Kidney (tissue), 14 donors: ENCODE results near the gene TLN1. TPM values are rescaled to one million over a fixed set of nuclear protein-coding genes. Genes with fewer than 3 reads are reported as not detected.

Source experiments
- DNase-seq, 5 donors: peaks; one replicate each; pipeline ENCODE4 v3.0.0-alpha.2; 2013 to 2020
- FAIRE-seq: peaks from 2 replicates; lab custom pipeline; 2012; peaks lifted over from hg19 to GRCh38; lab: Jason Lieb, UNC
- H3K27ac ChIP-seq, 2 donors: one replicate each; pipeline ENCODE4 v1.7.0; 2013; ENCODE audit warnings: low read depth in 2 of 2, low read length in 2 of 2, inconsistent platforms in 1 of 2
- H3K27me3 ChIP-seq: one replicate; pipeline ENCODE4 v1.7.1; 2013; ENCODE audit warnings: low read length, inconsistent platforms; ENCODE audit not compliant: control insufficient read depth, insufficient read depth
- H3K36me3 ChIP-seq, 3 donors: one replicate each; pipeline versions ENCODE4 v1.7.0 to v1.7.1; 2013; ENCODE audit warnings: low read length in 3 of 3, control low read depth in 1 of 3, inconsistent platforms in 1 of 3; ENCODE audit not compliant: insufficient read depth in 3 of 3, control insufficient read depth in 2 of 3
- H3K4me1 ChIP-seq, 3 donors: one replicate each; pipeline versions ENCODE4 v1.7.0 to v1.7.1; 2013; ENCODE audit warnings: low read length in 3 of 3, inconsistent platforms in 1 of 3, low read depth in 1 of 3; ENCODE audit not compliant: control insufficient read depth in 2 of 3, insufficient read depth in 2 of 3
- H3K4me3 ChIP-seq, 3 donors: one replicate each; pipeline versions ENCODE4 v1.7.0 to v1.8.1; 2013; ENCODE audit warnings: low read length in 3 of 3, control low read depth in 1 of 3, inconsistent platforms in 1 of 3
- H3K9ac ChIP-seq, 3 donors: one replicate each; pipeline versions ENCODE4 v1.7.0 to v1.7.1; 2013; ENCODE audit warnings: low read length in 3 of 3, control low read depth in 1 of 3, inconsistent platforms in 1 of 3
- H3K9me3 ChIP-seq, 3 donors: one replicate each; pipeline versions ENCODE4 v1.7.0 to v1.7.1; 2013; ENCODE audit warnings: low read length in 3 of 3, control low read depth in 1 of 3, inconsistent platforms in 1 of 3; ENCODE audit not compliant: control insufficient read depth in 2 of 3, insufficient read depth in 1 of 3
- intact Hi-C: fragments of 100-400 bp; cut with DNase I; formaldehyde crosslinking; loops from one replicate; pipeline ENCODE4 v1.11.1; 2022
- polyA plus RNA-seq: library from polyadenylated mRNA; stranded (reverse); fragments of 350-450 nt; fragmentation: Illumina TruSeq; extraction: RNeasy Lipid Tissue Mini Kit (QIAGEN cat#74804); gene quantifications from one replicate; pipeline ENCODE4 v1.2.3, GENCODE V29; 2014; ENCODE audit warnings: low read depth, low replicate concordance; ENCODE audit not compliant: insufficient read depth
- total RNA-seq: library from RNA; stranded (reverse); fragmentation: NEBNext Ultra II Directional; extraction: Animal tissue kit (Norgen Biotek cat#: 25700); gene quantifications from one replicate; pipeline ENCODE4 v1.2.1, GENCODE V29; 2021
- TF ChIP-seq, protein P1 (sequence below): IDR thresholded peaks from 3 replicates; pipeline ENCODE4 v1.5.1; 2012; ENCODE audit warnings: mild to moderate bottlenecking, moderate library complexity, borderline replicate concordance; ENCODE audit not compliant: insufficient read depth; ENCODE audit errors: extremely low read depth
- donor health status: control.
- donor health status: control.
- donor health status: control.
- donor health status: control.
- donor health status: control.
- donor health status: DM: yes; HTN: yes; CAD: no.
- donor health status: Normal renal cell carcinoma (clear cell type).

Gene TLN1
- total and polyA plus RNA-seq, 2 donors from 2014 or later, result 71.7 to 376 TPM

DNA sequence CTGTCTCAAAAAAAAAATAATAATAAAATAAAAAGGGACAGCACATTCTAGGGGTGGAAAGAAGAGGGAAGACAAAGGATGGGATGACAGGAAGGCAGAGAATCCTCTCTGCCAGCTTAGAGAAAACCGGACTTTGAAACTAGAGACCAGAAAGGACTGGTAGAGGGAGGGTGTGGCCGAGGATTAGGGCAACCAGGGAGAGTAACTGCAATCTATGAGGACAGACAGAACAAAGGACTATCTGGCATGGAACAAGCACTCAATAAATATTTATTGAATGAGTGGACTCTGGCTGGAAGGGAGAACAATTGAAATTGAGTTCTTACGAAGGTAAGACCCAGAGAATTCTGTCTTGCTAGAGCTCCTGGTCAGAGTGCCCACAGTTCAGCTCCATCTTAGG is 14.6 kb upstream of the TLN1 start:
- no peaks in the 10 kb centered on the region for H3K27me3 ChIP-seq
- H3K9me3 ChIP-seq, result no peaks in the 10 kb centered on the region
- intact Hi-C loops, result no loop called here
- FAIRE-seq (no peak), DNase-seq (no peak)
- peak overlapping the region in 2 of 3 donors; percentile 12 to 96 for H3K9ac ChIP-seq
- no peak overlapping the region for H3K27ac ChIP-seq
- H3K36me3 ChIP-seq, result peaks cover 11 to 43% (median 34%) of the 10 kb centered on the region in 3 donors
- TF ChIP-seq, protein P1, sequence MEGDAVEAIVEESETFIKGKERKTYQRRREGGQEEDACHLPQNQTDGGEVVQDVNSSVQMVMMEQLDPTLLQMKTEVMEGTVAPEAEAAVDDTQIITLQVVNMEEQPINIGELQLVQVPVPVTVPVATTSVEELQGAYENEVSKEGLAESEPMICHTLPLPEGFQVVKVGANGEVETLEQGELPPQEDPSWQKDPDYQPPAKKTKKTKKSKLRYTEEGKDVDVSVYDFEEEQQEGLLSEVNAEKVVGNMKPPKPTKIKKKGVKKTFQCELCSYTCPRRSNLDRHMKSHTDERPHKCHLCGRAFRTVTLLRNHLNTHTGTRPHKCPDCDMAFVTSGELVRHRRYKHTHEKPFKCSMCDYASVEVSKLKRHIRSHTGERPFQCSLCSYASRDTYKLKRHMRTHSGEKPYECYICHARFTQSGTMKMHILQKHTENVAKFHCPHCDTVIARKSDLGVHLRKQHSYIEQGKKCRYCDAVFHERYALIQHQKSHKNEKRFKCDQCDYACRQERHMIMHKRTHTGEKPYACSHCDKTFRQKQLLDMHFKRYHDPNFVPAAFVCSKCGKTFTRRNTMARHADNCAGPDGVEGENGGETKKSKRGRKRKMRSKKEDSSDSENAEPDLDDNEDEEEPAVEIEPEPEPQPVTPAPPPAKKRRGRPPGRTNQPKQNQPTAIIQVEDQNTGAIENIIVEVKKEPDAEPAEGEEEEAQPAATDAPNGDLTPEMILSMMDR, result no peak
- H3K4me3 ChIP-seq, result peak overlapping the region; percentile 43 to 91 (median 81)
- H3K4me1 ChIP-seq, result peaks cover 0 to 26% (median 11%) of the 10 kb centered on the region in 3 donors

DNA sequence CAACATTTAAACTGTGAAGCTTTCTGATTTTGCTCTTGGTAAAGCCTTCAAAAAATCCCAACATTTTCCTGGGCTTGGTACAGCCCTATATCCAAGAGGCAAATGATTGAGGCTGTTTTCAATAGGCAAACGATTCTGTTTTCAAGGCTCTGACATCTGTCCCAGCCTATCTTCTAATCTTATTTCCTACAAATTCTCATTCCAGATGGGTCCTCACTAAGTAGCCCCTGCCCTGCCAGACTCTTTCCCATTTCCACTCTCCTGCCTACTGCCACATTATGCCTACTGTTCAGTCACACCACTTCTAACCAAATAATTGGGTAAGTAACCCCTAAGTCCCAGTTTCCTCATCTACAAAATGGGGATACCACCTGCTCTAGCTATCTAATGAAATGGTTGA is 13.6 kb upstream of the TLN1 start:
- Histone ChIP-seq H3K4me1 (peaks cover 0 to 26% (median 11%) of the 10 kb centered on the region in 3 donors), H3K4me3 (peak overlapping the region in 2 of 3 donors; percentile 20 to 91), H3K27ac (no peak overlapping the region), H3K9ac (peak overlapping the region in 1 of 3 donors; percentile 53), H3K27me3 (no peaks in the 10 kb centered on the region), H3K36me3 (peaks cover 5 to 40% (median 32%) of the 10 kb centered on the region in 3 donors), H3K9me3 (no peaks in the 10 kb centered on the region)
- DNase-seq, result no peak
- FAIRE-seq, result no peak
- TF ChIP-seq, protein P1, result no peak
- intact Hi-C loops, result no loop called here

DNA sequence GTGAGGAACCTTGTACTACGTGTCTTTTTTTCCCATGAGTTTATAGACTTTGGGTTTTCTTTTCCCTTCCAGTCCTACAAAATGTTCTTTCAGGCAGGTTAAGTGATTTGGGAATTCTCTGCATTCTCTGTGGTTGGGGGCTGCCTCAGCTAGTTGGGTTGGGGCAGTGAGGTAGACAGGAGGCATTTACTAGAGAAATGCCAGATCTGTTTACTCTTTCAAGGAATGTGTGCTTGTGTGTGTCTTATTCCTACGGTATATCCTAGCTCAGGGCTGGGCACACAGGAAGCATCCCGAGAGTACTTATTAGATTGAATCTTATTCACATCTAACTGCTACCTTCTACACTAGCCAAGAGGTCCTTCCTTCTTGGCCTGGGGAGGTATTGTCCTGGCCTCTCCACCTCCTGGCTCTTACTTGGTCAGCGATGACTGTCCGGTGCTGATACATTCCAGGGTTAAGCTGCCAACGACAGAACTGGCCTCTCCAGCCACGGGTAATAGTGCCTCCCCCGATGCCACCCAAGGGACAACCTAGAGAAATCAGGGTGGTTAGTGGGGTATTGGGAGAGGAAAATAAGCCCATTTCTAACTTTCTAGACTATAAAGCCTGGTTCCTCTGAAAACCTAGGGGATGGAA is 12.0 kb upstream of the TLN1 start:
- intact Hi-C loops, result no loop called here
- H3K36me3 ChIP-seq, result peaks cover 11 to 55% (median 46%) of the 10 kb centered on the region in 3 donors
- H3K9ac ChIP-seq, result no peak overlapping the region
- no peak overlapping the region for H3K27ac ChIP-seq
- no peak for DNase-seq
- no peak for FAIRE-seq
- TF ChIP-seq, protein P1, result no peak
- H3K4me1 ChIP-seq, result peaks cover 0 to 17% (median 11%) of the 10 kb centered on the region in 3 donors
- H3K4me3 ChIP-seq, result no peak overlapping the region
- H3K9me3 ChIP-seq, result no peaks in the 10 kb centered on the region
- H3K27me3 ChIP-seq, result no peaks in the 10 kb centered on the region
